DND-41 (cell line): ENCODE measurements around the gene HMBS.

Source experiments
- ATAC-seq: fragments of 200-7000 bp; cut with Tn5 transposase; 3 replicates; pipeline ENCODE4 v1.9.1; 2021; ENCODE audit warnings: low read depth; ENCODE audit not compliant: insufficient read depth
- DNase-seq: peaks from one replicate; pipeline ENCODE4 v3.0.0-alpha.2; 2020
- H2AFZ ChIP-seq: 2 replicates; pipeline ENCODE4 v1.6.0; 2012; ENCODE audit warnings: low read depth, low read length
- H3K27ac ChIP-seq: 2 replicates; pipeline ENCODE4 v1.5.1; 2012; ENCODE audit warnings: low read length, inconsistent platforms
- H3K27me3 ChIP-seq: fragments of 200-600 bp; sonication (generic); 2 replicates; pipeline ENCODE4 v1.6.0; 2012; ENCODE audit warnings: low read length, mild to moderate bottlenecking, inconsistent platforms; ENCODE audit not compliant: insufficient read depth, poor library complexity
- H3K36me3 ChIP-seq: 2 replicates; pipeline ENCODE4 v1.5.1; 2012; ENCODE audit warnings: low read length, inconsistent platforms; ENCODE audit not compliant: insufficient read depth
- H3K4me1 ChIP-seq: 2 replicates; pipeline ENCODE4 v1.5.1; 2012; ENCODE audit warnings: mild to moderate bottlenecking, low read length; ENCODE audit not compliant: insufficient read depth
- H3K4me2 ChIP-seq: 2 replicates; pipeline ENCODE4 v1.6.0; 2012; ENCODE audit warnings: mild to moderate bottlenecking, moderate library complexity, low read length, inconsistent platforms; ENCODE audit not compliant: insufficient read depth
- H3K4me3 ChIP-seq, 2 experiments: fragments of 200-600 bp in 1 of 2; shearing (Covaris generic) in 1 of 2; 2 replicates each; pipeline ENCODE4 v1.5.1; 2012 to 2016; ENCODE audit warnings: inconsistent platforms in 2 of 2, low read length in 2 of 2, mild to moderate bottlenecking in 2 of 2, low read depth in 1 of 2, moderate library complexity in 1 of 2
- H3K79me2 ChIP-seq: 2 replicates; pipeline ENCODE4 v1.6.0; 2012; ENCODE audit warnings: low read length, inconsistent platforms; ENCODE audit not compliant: insufficient read depth
- H3K9ac ChIP-seq: 2 replicates; pipeline ENCODE4 v1.6.0; 2012; ENCODE audit warnings: low read depth, mild to moderate bottlenecking, inconsistent platforms, low read length, moderate library complexity
- H3K9me3 ChIP-seq: 2 replicates; pipeline ENCODE4 v1.5.1; 2012; ENCODE audit warnings: low read length, moderate library complexity, mild to moderate bottlenecking, inconsistent platforms; ENCODE audit not compliant: insufficient read depth, severe bottlenecking
- H4K20me1 ChIP-seq: 2 replicates; pipeline ENCODE4 v1.6.0; 2012; ENCODE audit warnings: low read length; ENCODE audit not compliant: insufficient read depth
- CTCF ChIP-seq: IDR thresholded peaks from 2 replicates; pipeline ENCODE4 v1.5.1; 2012; ENCODE audit warnings: borderline replicate concordance, low read length, moderate library complexity, mild to moderate bottlenecking; ENCODE audit not compliant: poor library complexity, severe bottlenecking; ENCODE audit errors: extremely low read depth
- EZH2 ChIP-seq: IDR thresholded peaks from 3 replicates; pipeline ENCODE4 v1.6.1; 2012; ENCODE audit warnings: borderline replicate concordance, low read depth, mild to moderate bottlenecking, moderate library complexity, low read length, inconsistent platforms; ENCODE audit not compliant: severe bottlenecking

Gene HMBS

GRCh38 chr11:119108146-119108856, 23.6 kb downstream of the HMBS start:
- Histone ChIP-seq H3K4me2 (peak overlapping the region; percentile 94), H3K27me3 (no peaks in the 10 kb centered on the region), H2AFZ (peak overlapping the region; percentile 79), H3K9ac (peak overlapping the region; percentile 77), H3K9me3 (no peaks in the 10 kb centered on the region), H3K79me2 (peaks cover 44% of the 10 kb centered on the region), H3K4me3 (peak overlapping the region; percentile 67 to 89), H3K27ac (peak overlapping the region; percentile 53), H3K36me3 (peaks cover 37% of the 10 kb centered on the region), H4K20me1 (peaks cover 9% of the 10 kb centered on the region; the same call in 1 of the 2 replicates), H3K4me1 (peaks cover 44% of the 10 kb centered on the region)
- DNase-seq = peak; percentile 65
- TF ChIP-seq EZH2 = no peak
- no peak for TF ChIP-seq CTCF
- peak; percentile 65 for ATAC-seq

- Histone ChIP-seq H3K4me3 (peak overlapping the region; percentile 67 to 89; a peak in 3 of 4 replicates), H4K20me1 (peaks cover 9% of the 10 kb centered on the region; the same call in 1 of the 2 replicates), H3K27me3 (no peaks in the 10 kb centered on the region), H2AFZ (no peak overlapping the region), H3K79me2 (peaks cover 44% of the 10 kb centered on the region), H3K36me3 (peaks cover 42% of the 10 kb centered on the region), H3K27ac (peak overlapping the region; percentile 53), H3K9ac (peak overlapping the region; percentile 77; the same call in 1 of the 2 replicates), H3K4me2 (peak overlapping the region; percentile 94), H3K4me1 (peaks cover 38% of the 10 kb centered on the region), H3K9me3 (no peaks in the 10 kb centered on the region)
- TF ChIP-seq EZH2 (no peak), CTCF (no peak)
- ATAC-seq = no peak
- DNase-seq = no peak
These were observed 24.2 kb downstream of the HMBS start for GRCh38 chr11:119108857-119109221.

GRCh38 chr11:119109843-119110242, 25.2 kb downstream of the HMBS start:
- Histone ChIP-seq H3K79me2 (peaks cover 44% of the 10 kb centered on the region), H3K4me3 (no peak overlapping the region), H3K9me3 (no peaks in the 10 kb centered on the region), H3K4me1 (peaks cover 37% of the 10 kb centered on the region), H4K20me1 (peaks cover 11% of the 10 kb centered on the region; the same call in 1 of the 2 replicates), H3K9ac (0 out of 2 replicates have a peak overlapping the region, but pooled peaks have one; percentile 77), H2AFZ (no peak overlapping the region), H3K27me3 (no peaks in the 10 kb centered on the region), H3K4me2 (peak overlapping the region; percentile 94; the same call in 1 of the 2 replicates), H3K36me3 (peaks cover 51% of the 10 kb centered on the region), H3K27ac (no peak overlapping the region)
- TF ChIP-seq CTCF (no peak), EZH2 (no peak)
- ATAC-seq (no peak), DNase-seq (no peak)
